ENCODE results near the gene PC.

Gene PC

GRCh38 chr11:66881927-66882452 lies 76.2 kb downstream of the PC start:
- no peak for DNase-seq

GRCh38 chr11:66881451-66881835 lies 76.7 kb downstream of the PC start:
- DNase-seq = peak; percentile 57

- peak; percentile 77 for DNase-seq
These were observed 77.4 kb downstream of the PC start for GRCh38 chr11:66880496-66881450.

GRCh38 chr11:66879999-66880398 lies 78.2 kb downstream of the PC start:
- DNase-seq = no peak

GRCh38 chr11:66879583-66879982 lies 78.6 kb downstream of the PC start:
- no peak for DNase-seq

GRCh38 chr11:66879000-66879399 lies 79.2 kb downstream of the PC start:
- DNase-seq = no peak

- DNase-seq = no peak
These were observed 79.7 kb downstream of the PC start for GRCh38 chr11:66878474-66878873.

GRCh38 chr11:66877588-66878385 lies 80.4 kb downstream of the PC start:
- no peak for DNase-seq

GRCh38 chr11:66875378-66875777 lies 82.8 kb downstream of the PC start:
- DNase-seq = no peak

GRCh38 chr11:66874232-66874631 lies 84.0 kb downstream of the PC start:
- DNase-seq = no peak

- DNase-seq = no peak
These were observed 86.7 kb downstream of the PC start for GRCh38 chr11:66871521-66871901.

GRCh38 chr11:66870616-66871520 lies 87.3 kb downstream of the PC start:
- no peak for DNase-seq

- DNase-seq = no peak
These were observed 88.1 kb downstream of the PC start for GRCh38 chr11:66870131-66870530.

GRCh38 chr11:66869567-66869870 lies 88.7 kb downstream of the PC start:
- no peak for DNase-seq

- DNase-seq = no peak
These were observed 89.2 kb downstream of the PC start for GRCh38 chr11:66868726-66869566.

- no peak for DNase-seq
These were observed 90.0 kb downstream of the PC start for GRCh38 chr11:66868082-66868725.

- DNase-seq = no peak
These were observed 90.7 kb downstream of the PC start for GRCh38 chr11:66867425-66868040.

GRCh38 chr11:66866511-66866986 lies 91.6 kb downstream of the PC start:
- DNase-seq = no peak

- DNase-seq = no peak
These were observed 92.2 kb downstream of the PC start for GRCh38 chr11:66866007-66866406.

GRCh38 chr11:66864924-66865697 lies 93.1 kb downstream of the PC start:
- peak; percentile 8 for DNase-seq
